Measurements from ENCODE around the gene SPATA45. TPM values are rescaled to one million over a fixed set of nuclear protein-coding genes. Genes with fewer than 3 reads are reported as not detected.

SPATA45 gene
- polyA plus RNA-seq, 2 donors, result not detected

DNA sequence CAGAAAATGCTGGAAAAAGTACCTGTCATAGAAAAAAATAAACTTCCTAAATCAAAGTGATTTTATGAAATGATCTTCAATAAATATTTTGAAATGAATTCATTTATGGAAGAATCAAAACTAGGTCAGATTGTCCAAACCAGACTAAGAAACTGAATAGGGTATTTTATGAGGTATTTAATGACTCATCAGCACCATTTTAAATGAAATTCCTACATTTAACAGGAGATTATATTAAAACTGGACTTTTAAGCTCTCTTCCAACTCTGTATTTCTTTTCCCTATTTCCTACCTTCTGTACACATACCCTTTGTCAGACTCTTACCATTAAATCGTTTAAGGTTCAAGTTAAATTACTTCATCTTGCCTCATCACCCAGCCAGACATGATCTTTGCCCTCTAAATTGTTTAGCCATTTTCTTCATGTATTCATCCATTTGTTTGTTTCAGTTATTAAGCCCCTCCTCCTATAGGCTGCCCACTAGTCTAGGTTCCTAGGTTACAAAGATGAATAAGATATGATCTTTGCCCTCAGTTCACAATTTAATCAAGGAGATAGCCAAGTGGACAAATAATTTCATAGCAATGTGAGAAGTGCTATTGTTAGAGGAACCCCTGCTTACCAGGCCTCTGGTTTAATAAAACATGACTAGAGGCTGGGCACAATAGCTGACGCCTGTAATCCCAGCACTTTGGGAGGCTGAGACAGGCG is 30.7 kb downstream of the SPATA45 start:
- no peaks in the 10 kb centered on the region for H3K9me3 ChIP-seq (ENCODE audit: control insufficient read depth in 2 of 2, insufficient read depth in 1 of 2, low read depth in 1 of 2, low read length in 1 of 2)
- H3K27me3 ChIP-seq (ENCODE audit: control insufficient read depth in 1 of 2, insufficient read depth in 2 of 2, low read length in 2 of 2), result no peaks in the 10 kb centered on the region
- H3K4me3 ChIP-seq (ENCODE audit: low read depth in 1 of 2, low read length in 2 of 2), result no peak overlapping the region
- no peak overlapping the region for H3K27ac ChIP-seq (ENCODE audit: low read depth in 2 of 2, low read length in 1 of 2)
- no peaks in the 10 kb centered on the region for H3K4me1 ChIP-seq (ENCODE audit: control insufficient read depth in 2 of 2, insufficient read depth in 2 of 2, low read length in 1 of 2)
- H3K36me3 ChIP-seq (ENCODE audit: control insufficient read depth in 2 of 2, insufficient read depth in 2 of 2, low read length in 1 of 2), result no peaks in the 10 kb centered on the region
- WGBS, 2 donors, result 73 to 81% methylated on average over 3 of the region's 3 CpGs

GRCh38 chr1:212814537-212815334 is 32.7 kb downstream of the SPATA45 start:
- H3K4me3 ChIP-seq (ENCODE audit: low read depth in 1 of 2, low read length in 2 of 2), result no peak overlapping the region
- H3K9me3 ChIP-seq (ENCODE audit: control insufficient read depth in 2 of 2, insufficient read depth in 1 of 2, low read depth in 1 of 2, low read length in 1 of 2), result no peaks in the 10 kb centered on the region
- no peak overlapping the region for H3K27ac ChIP-seq (ENCODE audit: low read depth in 2 of 2, low read length in 1 of 2)
- no peaks in the 10 kb centered on the region for H3K27me3 ChIP-seq (ENCODE audit: control insufficient read depth in 1 of 2, insufficient read depth in 2 of 2, low read length in 2 of 2)
- 57 to 64% methylated on average over 5 of the region's 5 CpGs for WGBS, 2 donors
- H3K4me1 ChIP-seq (ENCODE audit: control insufficient read depth in 2 of 2, insufficient read depth in 2 of 2, low read length in 1 of 2), result no peaks in the 10 kb centered on the region
- H3K36me3 ChIP-seq (ENCODE audit: control insufficient read depth in 2 of 2, insufficient read depth in 2 of 2, low read length in 1 of 2), result no peaks in the 10 kb centered on the region

- Histone ChIP-seq H3K9me3 (ENCODE audit: control insufficient read depth in 2 of 2, insufficient read depth in 1 of 2, low read depth in 1 of 2, low read length in 1 of 2) (no peaks in the 10 kb centered on the region), H3K27ac (ENCODE audit: low read depth in 2 of 2, low read length in 1 of 2) (no peak overlapping the region), H3K36me3 (ENCODE audit: control insufficient read depth in 2 of 2, insufficient read depth in 2 of 2, low read length in 1 of 2) (no peaks in the 10 kb centered on the region), H3K27me3 (ENCODE audit: control insufficient read depth in 1 of 2, insufficient read depth in 2 of 2, low read length in 2 of 2) (no peaks in the 10 kb centered on the region), H3K4me3 (ENCODE audit: low read depth in 1 of 2, low read length in 2 of 2) (no peak overlapping the region), H3K4me1 (ENCODE audit: control insufficient read depth in 2 of 2, insufficient read depth in 2 of 2, low read length in 1 of 2) (no peaks in the 10 kb centered on the region)
- 86 to 87% methylated on average over 3 of the region's 3 CpGs for WGBS, 2 donors
Measured at GRCh38 chr1:212805767-212806166, 41.7 kb downstream of the SPATA45 start.

GRCh38 chr1:212797681-212798080 is 49.8 kb downstream of the SPATA45 start:
- no peaks in the 10 kb centered on the region for H3K9me3 ChIP-seq (ENCODE audit: control insufficient read depth in 2 of 2, insufficient read depth in 1 of 2, low read depth in 1 of 2, low read length in 1 of 2)
- no peak overlapping the region for H3K27ac ChIP-seq (ENCODE audit: low read depth in 2 of 2, low read length in 1 of 2)
- 93 to 94% methylated on average over 3 of the region's 3 CpGs for WGBS, 2 donors
- H3K4me1 ChIP-seq (ENCODE audit: control insufficient read depth in 2 of 2, insufficient read depth in 2 of 2, low read length in 1 of 2), result no peaks in the 10 kb centered on the region
- no peaks in the 10 kb centered on the region for H3K36me3 ChIP-seq (ENCODE audit: control insufficient read depth in 2 of 2, insufficient read depth in 2 of 2, low read length in 1 of 2)
- no peak overlapping the region for H3K4me3 ChIP-seq (ENCODE audit: low read depth in 1 of 2, low read length in 2 of 2)
- no peaks in the 10 kb centered on the region for H3K27me3 ChIP-seq (ENCODE audit: control insufficient read depth in 1 of 2, insufficient read depth in 2 of 2, low read length in 2 of 2)

GRCh38 chr1:212794561-212795014 is 52.9 kb downstream of the SPATA45 start:
- Histone ChIP-seq H3K4me3 (ENCODE audit: low read depth in 1 of 2, low read length in 2 of 2) (no peak overlapping the region), H3K4me1 (ENCODE audit: control insufficient read depth in 2 of 2, insufficient read depth in 2 of 2, low read length in 1 of 2) (no peaks in the 10 kb centered on the region), H3K27me3 (ENCODE audit: control insufficient read depth in 1 of 2, insufficient read depth in 2 of 2, low read length in 2 of 2) (no peaks in the 10 kb centered on the region), H3K9me3 (ENCODE audit: control insufficient read depth in 2 of 2, insufficient read depth in 1 of 2, low read depth in 1 of 2, low read length in 1 of 2) (no peaks in the 10 kb centered on the region), H3K36me3 (ENCODE audit: control insufficient read depth in 2 of 2, insufficient read depth in 2 of 2, low read length in 1 of 2) (no peaks in the 10 kb centered on the region), H3K27ac (ENCODE audit: low read depth in 2 of 2, low read length in 1 of 2) (no peak overlapping the region)
- 71 to 80% methylated on average over 1 of the region's 1 CpG for WGBS, 2 donors

DNA sequence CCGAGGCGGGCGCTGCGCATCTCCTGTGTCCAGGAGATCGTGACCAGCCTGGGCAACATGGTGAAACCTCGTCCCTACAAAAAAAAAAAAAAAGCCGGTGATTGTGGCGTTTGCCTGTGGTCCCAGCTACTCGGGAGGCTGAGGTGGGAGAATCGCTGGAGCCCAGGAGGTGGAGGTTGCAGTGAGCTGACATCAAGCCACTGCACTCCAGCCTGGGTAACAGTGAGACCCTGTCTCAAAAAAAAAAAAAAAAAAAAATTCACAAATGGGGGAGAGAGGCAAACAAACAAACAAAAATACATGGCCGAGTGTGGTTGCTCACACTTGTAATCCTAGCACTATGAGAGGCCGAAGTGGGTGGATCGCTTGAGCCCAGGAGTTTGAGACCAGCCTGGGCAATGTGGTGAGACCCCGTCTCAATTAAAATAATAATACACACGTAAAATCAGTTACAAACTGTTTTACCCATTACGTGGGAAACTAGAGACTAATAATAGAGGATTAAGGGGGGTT is 55.0 kb downstream of the SPATA45 start:
- H3K4me1 ChIP-seq (ENCODE audit: control insufficient read depth in 2 of 2, insufficient read depth in 2 of 2, low read length in 1 of 2), result no peaks in the 10 kb centered on the region
- no peaks in the 10 kb centered on the region for H3K36me3 ChIP-seq (ENCODE audit: control insufficient read depth in 2 of 2, insufficient read depth in 2 of 2, low read length in 1 of 2)
- peak overlapping the region; percentile 88 to 92 for H3K27ac ChIP-seq (ENCODE audit: low read depth in 2 of 2, low read length in 1 of 2)
- WGBS, 2 donors, result 16 to 17% methylated on average over 16 of the region's 16 CpGs
- no peaks in the 10 kb centered on the region for H3K27me3 ChIP-seq (ENCODE audit: control insufficient read depth in 1 of 2, insufficient read depth in 2 of 2, low read length in 2 of 2)
- no peaks in the 10 kb centered on the region for H3K9me3 ChIP-seq (ENCODE audit: control insufficient read depth in 2 of 2, insufficient read depth in 1 of 2, low read depth in 1 of 2, low read length in 1 of 2)
- H3K4me3 ChIP-seq (ENCODE audit: low read depth in 1 of 2, low read length in 2 of 2), result peak overlapping the region; percentile 86 to 96

DNA sequence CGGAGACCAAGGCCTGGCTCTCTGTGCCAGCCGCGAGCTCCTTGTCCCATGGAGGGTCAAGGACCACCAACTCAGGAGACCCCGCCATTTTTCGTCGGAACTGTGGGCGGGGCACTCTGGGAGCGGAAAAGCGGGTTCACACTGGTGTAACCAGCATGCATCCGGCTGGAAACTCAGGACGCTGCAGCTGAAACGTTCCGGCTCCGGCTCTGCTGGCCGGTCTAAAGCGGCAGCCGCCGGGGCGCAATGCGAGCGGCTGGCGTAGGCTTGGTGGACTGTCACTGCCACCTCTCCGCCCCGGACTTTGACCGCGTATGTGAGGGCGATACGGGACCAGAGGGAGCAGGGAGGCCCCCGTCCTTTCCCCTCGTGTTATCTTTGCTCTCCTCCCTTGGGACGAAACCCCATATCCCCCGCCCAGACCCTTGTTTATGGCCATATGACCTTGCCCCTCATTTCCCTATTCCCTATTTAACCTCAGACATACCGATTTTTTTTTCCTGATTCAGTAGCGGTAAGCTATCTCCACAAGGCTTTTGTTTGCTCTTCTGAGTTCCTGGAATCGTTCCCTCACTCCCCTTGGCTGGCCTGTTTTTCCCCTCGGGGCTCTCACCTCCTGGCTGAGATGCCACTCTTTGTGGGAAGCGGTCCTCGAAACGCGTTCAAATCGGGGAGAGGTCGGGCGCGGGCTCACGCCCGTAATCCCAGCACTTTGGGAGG is 55.6 kb downstream of the SPATA45 start, which contains the start of the genes NSL1 and TATDN3:
TSS of gene NSL1 (minus strand) at position 102 of the 720 bp plus-strand sequence. CDS start at position 88, 14 bp downstream.
TSS of gene TATDN3 (plus strand) at position 219 of the 720 bp plus-strand sequence. CDS start at position 247, 28 bp downstream.
- 0% methylated on average over 43 to 46 of the region's 46 CpGs for WGBS, 2 donors
- Histone ChIP-seq H3K27me3 (ENCODE audit: control insufficient read depth in 1 of 2, insufficient read depth in 2 of 2, low read length in 2 of 2) (no peaks in the 10 kb centered on the region), H3K4me1 (ENCODE audit: control insufficient read depth in 2 of 2, insufficient read depth in 2 of 2, low read length in 1 of 2) (no peaks in the 10 kb centered on the region), H3K36me3 (ENCODE audit: control insufficient read depth in 2 of 2, insufficient read depth in 2 of 2, low read length in 1 of 2) (no peaks in the 10 kb centered on the region), H3K9me3 (ENCODE audit: control insufficient read depth in 2 of 2, insufficient read depth in 1 of 2, low read depth in 1 of 2, low read length in 1 of 2) (no peaks in the 10 kb centered on the region), H3K4me3 (ENCODE audit: low read depth in 1 of 2, low read length in 2 of 2) (peak within 1 kb of the TSS; percentile 86 to 96), H3K27ac (ENCODE audit: low read depth in 2 of 2, low read length in 1 of 2) (peak within 1 kb of the TSS; percentile 88 to 92)

GRCh38 chr1:212791261-212791675 is 56.2 kb downstream of the SPATA45 start:
- H3K27me3 ChIP-seq (ENCODE audit: control insufficient read depth in 1 of 2, insufficient read depth in 2 of 2, low read length in 2 of 2), result no peaks in the 10 kb centered on the region
- H3K4me3 ChIP-seq (ENCODE audit: low read depth in 1 of 2, low read length in 2 of 2), result peak overlapping the region; percentile 86 to 96
- 0% methylated on average over 22 of the region's 22 CpGs for WGBS, 2 donors
- no peaks in the 10 kb centered on the region for H3K4me1 ChIP-seq (ENCODE audit: control insufficient read depth in 2 of 2, insufficient read depth in 2 of 2, low read length in 1 of 2)
- H3K9me3 ChIP-seq (ENCODE audit: control insufficient read depth in 2 of 2, insufficient read depth in 1 of 2, low read depth in 1 of 2, low read length in 1 of 2), result no peaks in the 10 kb centered on the region
- H3K36me3 ChIP-seq (ENCODE audit: control insufficient read depth in 2 of 2, insufficient read depth in 2 of 2, low read length in 1 of 2), result no peaks in the 10 kb centered on the region
- H3K27ac ChIP-seq (ENCODE audit: low read depth in 2 of 2, low read length in 1 of 2), result peak overlapping the region; percentile 75 to 83

DNA sequence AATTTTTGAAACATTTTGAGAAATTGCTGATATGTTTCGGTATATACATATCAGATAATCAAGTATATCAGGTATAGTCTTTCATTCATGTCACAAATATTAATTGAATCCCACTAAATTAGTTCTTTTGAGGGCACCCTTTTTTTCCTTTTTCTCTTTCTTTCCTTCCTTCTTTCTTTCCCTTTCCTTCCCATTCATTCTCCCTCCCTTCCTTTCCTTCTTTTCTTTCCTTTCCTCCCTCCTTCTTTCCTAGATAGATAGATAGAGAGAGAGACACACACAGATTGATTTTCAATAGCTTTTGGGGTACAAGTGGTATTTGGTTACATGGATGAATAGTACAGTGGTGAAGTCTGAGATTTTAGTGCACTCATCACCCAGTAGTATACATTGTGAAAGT is 61.6 kb downstream of the SPATA45 start:
- no peaks in the 10 kb centered on the region for H3K27me3 ChIP-seq (ENCODE audit: control insufficient read depth in 1 of 2, insufficient read depth in 2 of 2, low read length in 2 of 2)
- H3K4me1 ChIP-seq (ENCODE audit: control insufficient read depth in 2 of 2, insufficient read depth in 2 of 2, low read length in 1 of 2), result no peaks in the 10 kb centered on the region
- 100% methylated on average over 1 of the region's 1 CpG for WGBS, 2 donors
- no peaks in the 10 kb centered on the region for H3K36me3 ChIP-seq (ENCODE audit: control insufficient read depth in 2 of 2, insufficient read depth in 2 of 2, low read length in 1 of 2)
- H3K9me3 ChIP-seq (ENCODE audit: control insufficient read depth in 2 of 2, insufficient read depth in 1 of 2, low read depth in 1 of 2, low read length in 1 of 2), result no peaks in the 10 kb centered on the region
- H3K4me3 ChIP-seq (ENCODE audit: low read depth in 1 of 2, low read length in 2 of 2), result no peak overlapping the region
- H3K27ac ChIP-seq (ENCODE audit: low read depth in 2 of 2, low read length in 1 of 2), result no peak overlapping the region

Data from esophagus (tissue), 2 donors.